Stimulated activated CD8-positive, alpha-beta memory T cell treated with anti-CD3 and anti-CD28 coated beads, Interleukin-7, amount 100 ng/mL, for 4 hours (primary cell): ENCODE results near the gene ZNF142.
A peak's percentile ranks its signal among the peaks of the same experiment; 100 is the strongest.
"Not testable (repeated sequence)": the region's sequence is repeated elsewhere in the genome, so short reads cannot be mapped to it uniquely, and the experiment has no call there.

Source experiments
- DNase-seq, 2 donors: peaks; one replicate each; pipeline ENCODE4 v3.0.0-alpha.2; 2020; ENCODE audit warnings: low read depth in 2 of 2

ZNF142 gene

GRCh38 chr2:218659258-218659987 is at the start of gene ZNF142, which contains the start of gene BCS1L:
Gene ZNF142 (minus strand): TSS chr2:218659623. CDS start chr2:218656429, 3,194 bp downstream.
Gene BCS1L (plus strand): TSS chr2:218659683. CDS start chr2:218660988, 1,305 bp downstream.
- DNase-seq: peak; percentile 93 to 94

DNA sequence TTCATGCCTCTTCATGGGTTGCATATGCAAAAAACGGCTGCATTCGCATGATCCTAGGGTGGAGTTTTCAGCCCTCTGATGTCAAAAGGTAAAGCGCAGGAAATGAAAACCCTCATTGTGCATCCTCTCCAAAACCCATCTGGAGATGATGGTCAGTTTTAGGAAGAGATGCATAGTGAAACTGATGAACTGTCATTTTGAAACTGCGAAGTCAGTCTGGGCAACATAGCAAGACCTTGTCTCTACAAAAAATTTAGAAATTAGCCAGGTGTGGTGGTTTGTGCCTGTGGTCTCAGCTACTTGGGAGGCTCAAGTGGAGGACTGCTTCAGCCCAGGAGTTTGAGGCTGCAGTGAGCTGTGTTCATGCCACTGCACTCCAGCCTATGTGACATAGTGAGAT is 48.7 kb upstream of the ZNF142 start:
- no peak for DNase-seq

DNA sequence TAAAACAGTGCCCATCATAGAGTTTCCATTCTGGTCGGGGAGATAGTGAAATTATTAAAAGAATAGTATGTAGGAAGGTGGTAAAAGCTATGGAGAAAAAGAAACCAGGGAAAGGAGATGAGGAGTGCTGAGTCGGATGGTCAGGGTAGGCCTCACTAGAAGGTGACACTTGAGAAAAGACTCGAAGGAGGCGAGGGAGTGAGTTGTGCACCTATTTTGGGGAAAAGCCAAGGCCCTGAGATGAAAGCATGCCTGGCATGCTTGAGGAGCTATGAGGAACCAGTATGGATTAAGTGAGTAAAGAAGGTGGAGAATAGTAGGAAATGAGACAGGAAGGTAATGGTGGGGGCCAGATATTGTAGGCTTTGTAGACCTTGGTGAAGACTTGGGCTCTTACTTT is 43.9 kb upstream of the ZNF142 start:
- DNase-seq: no peak

DNA sequence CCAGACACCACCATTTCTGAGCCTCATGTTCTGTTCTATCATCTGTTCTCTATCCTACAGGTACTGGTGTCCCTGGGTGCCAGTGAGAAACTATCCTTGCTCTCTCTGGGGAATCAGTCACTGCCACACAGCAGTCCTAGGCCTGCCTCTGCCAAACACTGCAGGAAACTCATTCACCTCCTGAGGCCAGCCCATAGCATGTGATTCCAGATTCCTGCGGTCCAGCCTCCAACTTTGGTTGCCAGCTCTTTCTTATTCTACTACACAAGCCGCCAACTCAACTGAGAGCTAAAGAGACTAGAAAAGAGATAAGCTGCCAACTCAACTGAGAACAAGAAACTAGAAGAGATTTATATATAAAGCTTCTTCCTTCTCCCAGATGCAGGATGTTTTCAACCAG is 42.4 kb upstream of the ZNF142 start:
- DNase-seq: no peak

- no peak for DNase-seq
These were observed 39.5 kb upstream of the ZNF142 start for GRCh38 chr2:218698885-218699284.

DNA sequence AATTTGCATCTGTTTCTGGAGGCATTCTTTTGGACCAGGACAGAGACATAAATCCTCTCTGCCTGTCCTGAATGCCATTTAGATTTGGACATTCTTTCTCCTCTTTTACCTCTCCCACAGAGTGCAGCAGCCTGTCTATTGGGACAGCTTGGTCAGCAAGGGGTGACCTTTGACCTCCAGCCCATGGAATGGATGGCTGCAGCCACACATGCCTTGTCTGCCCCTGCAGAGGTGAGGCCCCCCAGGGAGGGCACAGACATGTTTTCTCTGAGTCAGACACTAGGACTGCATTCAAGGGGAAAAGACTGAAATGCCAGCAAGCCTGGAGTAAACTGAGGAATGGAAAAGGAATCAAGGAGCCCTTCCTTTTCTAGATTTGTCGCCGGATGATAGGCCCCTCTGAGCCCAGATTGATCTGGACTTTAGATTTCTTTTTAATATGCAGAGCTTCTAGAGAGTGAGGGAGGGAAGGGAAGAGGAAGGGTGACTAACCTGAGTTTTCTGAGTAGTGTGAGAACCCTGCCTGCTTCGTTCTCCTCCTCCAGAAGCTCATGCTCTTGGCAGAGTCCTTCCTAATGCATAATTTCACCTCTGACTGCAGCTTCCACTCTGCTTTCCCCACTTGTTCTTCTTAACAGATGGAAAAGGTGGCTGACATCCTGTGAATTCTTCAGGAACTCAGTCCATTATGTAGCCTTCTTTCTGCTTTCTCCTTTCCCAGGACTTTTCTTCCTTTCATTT is 35.2 kb upstream of the ZNF142 start:
- DNase-seq: no peak

GRCh38 chr2:218691234-218691633 is 31.8 kb upstream of the ZNF142 start:
- DNase-seq: no peak

GRCh38 chr2:218687400-218688060 is 28.1 kb upstream of the ZNF142 start:
- DNase-seq: not testable (repeated sequence)

DNA sequence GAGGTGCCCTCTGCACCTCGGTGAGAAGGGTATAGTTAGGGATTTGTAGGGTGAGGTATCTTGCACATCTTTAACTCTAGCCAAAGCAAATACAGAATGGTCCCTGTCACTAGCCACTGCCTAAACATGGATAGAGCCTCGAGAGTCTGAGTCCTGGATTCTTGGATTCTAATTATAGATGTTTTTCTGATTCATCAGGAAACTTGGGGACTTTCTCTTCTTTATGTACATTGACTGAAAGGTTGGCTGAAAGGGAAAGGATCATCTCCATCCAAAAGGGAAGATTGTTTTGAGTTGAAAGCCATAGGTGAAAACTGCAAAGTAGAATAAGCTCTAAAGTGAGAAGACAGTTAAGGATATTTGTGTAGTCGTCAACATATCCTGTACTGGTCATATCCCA is 20.6 kb upstream of the ZNF142 start:
- DNase-seq: no peak

- DNase-seq: no peak
These were observed 19.7 kb upstream of the ZNF142 start for GRCh38 chr2:218679119-218679518.

DNA sequence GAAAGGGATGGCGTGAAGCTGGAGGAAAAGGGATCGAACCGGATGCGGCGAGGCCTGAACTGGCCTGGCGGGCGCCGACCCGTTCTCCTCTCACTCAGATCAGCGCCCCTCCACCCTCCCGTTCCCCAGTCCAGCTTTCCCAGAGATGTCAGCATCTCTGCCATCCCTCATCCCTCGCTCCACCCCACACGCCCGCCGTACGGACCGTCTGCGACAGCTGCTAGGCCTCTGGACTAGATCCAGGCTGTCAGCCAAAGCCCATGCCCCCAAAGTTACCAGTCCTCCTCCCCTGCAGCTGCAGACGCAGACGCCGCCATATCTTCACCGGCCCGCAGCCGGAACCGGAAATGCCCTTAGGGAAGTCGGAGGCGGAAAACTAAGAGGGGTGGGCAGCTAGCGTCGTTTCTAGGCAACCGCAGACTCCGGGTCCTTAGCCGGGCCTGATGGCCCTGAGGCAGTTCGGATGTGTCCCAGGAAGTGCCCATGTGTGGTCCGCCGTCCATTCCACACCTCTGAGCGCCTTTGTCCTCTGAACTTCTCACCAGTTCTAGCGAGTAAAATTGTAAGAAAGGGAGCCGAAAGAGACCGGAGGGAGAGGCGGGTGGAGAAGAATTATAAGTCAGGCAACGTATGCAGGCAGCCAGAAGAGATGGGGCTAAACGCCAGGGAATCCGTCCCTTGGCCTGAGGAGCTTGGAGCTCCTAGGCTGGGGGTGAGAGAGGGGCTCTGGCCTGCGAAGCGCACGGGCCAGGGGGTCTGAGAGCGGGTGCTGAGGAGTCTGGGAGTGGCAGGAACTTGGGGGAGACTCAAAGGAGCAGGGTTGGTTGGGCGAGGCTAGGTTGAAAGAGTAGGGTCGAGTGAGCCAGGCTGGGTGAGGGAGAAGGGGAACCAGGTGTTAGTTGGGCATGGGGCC is 12.5 kb upstream of the ZNF142 start, which contains the start of the genes RNF25 and STK36:
TSS of gene RNF25 (minus strand) at position 349 of the 913 bp plus-strand sequence. CDS start at position 317, 32 bp downstream.
TSS of gene STK36 (plus strand) at position 433 of the 913 bp plus-strand sequence. CDS start 744 bp downstream, outside the sequence.
- peak; percentile 71 to 76 for DNase-seq

GRCh38 chr2:218671097-218671653 is 11.8 kb upstream of the ZNF142 start:
- no peak for DNase-seq

DNA sequence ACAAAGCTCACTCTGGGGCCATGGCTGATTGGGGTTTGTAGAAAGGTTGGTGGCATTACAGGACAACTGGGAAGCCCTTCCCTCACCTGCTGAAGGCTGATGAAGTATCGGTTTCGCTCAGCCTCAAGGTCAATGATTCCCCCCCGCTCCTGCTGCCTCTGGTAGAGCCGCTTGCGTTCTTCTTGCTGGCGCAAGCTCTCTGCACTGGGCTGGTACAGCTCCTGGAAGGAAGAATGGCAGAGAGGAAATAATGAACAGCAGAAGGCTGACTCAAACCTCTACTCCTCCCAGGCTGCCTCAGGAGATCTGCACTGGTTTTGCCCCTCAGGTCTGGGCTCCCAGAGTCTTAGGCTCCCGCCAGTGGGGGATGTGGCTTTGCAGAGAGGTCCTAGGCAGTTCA is 5.2 kb upstream of the ZNF142 start:
- no peak for DNase-seq

DNA sequence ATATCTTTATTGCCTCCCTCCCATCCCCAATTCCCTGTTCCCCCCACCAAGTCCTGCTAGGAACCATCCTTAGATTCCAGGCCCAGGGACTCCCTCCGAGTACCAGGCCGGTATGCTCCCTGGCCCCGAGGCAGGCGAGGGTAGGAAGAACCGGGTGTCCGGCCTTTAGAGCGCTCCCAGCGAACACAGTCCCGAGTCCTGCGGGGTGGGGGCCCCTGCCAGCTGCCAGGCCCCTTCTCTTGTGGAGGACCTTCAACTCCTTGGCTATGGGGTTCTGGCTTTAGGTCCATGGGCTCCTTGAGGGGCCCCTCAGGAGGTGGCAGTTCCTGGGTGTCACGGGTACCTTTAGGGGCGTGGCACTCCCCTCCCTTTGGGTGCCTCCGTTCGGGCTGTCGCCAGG is 4.5 kb upstream of the ZNF142 start:
- DNase-seq: no peak

DNA sequence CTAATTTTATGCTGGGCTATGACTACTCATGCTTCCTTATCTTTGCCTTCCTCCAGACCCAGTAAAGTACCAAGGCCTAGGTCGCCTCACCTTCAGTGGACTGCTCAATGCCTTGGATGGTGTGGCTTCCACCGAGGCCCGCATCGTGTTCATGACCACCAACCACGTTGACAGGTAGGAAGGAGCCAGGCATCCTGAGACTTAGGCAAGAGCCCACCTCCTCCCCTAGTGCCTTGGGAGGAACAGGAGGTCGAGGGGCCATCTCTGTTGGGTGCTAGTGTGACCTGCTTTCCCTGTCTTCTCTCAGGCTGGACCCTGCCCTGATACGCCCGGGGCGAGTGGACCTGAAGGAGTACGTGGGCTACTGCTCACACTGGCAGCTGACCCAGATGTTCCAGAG is 3.4 kb upstream of the ZNF142 start:
- DNase-seq: no peak

GRCh38 chr2:218662377-218662776 is 3.0 kb upstream of the ZNF142 start:
- DNase-seq: no peak

DNA sequence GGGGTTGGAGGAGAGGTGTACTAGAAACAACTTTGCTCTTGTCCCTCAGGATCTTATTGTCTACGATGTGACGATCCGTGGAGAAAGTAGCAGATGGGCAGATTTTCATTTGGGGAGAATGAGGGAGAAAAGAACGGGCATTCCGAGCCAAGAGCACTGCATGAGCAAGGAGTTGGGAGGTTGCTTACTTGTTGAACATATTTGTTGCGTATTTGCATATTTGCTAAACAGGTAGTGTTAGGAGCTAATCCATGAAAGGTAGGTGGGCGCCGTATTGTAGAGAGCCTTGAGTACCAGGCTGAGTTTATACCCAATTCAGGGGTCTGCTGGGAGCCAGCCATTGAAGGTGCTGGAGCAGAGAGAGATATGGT is 550 bp upstream of the ZNF142 start:
- no peak for DNase-seq

GRCh38 chr2:218658671-218659257 is 659 bp downstream of the ZNF142 start:
- DNase-seq: peak in 1 of 2 donors; percentile 18

DNA sequence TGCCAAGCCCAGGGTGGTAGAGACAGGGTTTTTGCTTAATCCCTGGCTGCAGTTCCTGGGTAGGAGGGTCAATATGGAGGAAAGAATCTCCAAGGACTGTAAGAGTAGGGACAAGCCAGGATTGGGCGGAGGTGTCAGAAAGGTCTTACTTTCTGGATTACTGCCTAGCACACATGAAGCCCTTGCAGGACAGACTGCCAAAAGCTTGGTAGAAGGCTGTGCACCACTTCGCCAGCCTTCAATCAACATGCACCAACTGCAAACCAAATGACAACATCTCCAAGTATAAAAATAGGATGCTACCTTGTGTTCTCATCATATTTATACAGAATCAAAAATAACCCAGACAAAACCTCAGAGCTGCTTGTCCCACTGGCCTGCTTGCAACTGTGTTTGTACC is 3.7 kb downstream of the ZNF142 start:
- DNase-seq: no peak

DNA sequence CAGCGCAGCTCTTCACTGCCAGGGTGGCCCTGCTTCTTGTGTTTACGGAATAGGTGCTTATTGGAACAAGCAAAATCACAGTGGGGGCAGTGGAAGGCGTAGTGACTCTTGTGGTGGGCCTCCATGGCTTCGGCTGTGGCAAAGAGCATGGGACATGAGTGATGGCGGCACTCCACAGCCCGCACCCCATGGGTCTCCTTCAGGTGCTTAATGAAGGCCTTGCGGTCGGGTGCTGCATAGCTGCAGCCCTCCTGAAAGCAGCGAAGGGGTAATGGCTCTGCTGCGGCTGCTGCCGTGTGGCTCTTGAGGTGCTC is 10.7 kb downstream of the ZNF142 start:
- DNase-seq: no peak
